GM19467 (cell line): Measurements from ENCODE around the gene ZNF557.
A peak's percentile ranks its signal among the peaks of the same experiment; 100 is the strongest.

Source experiments
- ATAC-seq: cut with Tn5 transposase; IDR thresholded peaks from one replicate; pipeline ENCODE4 v1.9.1; 2021; ENCODE audit warnings: mild to moderate bottlenecking, moderate library complexity; ENCODE audit not compliant: unreplicated experiment

The ZNF557 gene

DNA sequence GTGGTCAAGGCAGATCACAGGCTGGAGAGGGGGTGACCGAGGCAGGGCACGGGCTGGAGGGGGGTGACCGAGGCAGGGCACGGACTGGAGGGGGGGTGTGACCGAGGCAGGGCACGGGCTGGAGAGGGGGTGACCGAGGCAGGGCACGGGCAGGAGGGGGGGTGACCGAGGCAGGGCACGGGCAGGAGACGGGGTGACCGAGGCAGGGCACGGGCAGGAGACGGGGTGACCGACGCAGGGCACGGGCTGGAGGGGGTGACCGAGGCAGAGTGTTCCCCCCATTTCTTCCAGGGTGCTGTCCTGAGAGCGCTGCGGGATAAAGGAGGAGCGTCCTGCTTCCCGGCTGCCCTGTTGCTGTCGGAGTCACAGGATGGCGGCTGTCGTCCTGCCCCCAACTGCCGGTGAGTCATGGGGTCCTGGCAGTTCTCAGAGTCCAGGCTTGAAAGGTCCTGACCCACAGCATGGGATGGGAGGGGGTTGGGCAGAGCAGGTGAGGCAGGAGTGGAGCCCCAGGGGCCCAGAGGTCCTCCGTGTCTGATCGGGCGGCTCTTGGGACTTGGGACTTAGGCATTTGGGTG, 5.3 kb downstream of the ZNF557 start:
- no peak for ATAC-seq

- ATAC-seq = no peak
Observed at GRCh38 chr19:7076151-7076550, 6.6 kb downstream of the ZNF557 start.

DNA sequence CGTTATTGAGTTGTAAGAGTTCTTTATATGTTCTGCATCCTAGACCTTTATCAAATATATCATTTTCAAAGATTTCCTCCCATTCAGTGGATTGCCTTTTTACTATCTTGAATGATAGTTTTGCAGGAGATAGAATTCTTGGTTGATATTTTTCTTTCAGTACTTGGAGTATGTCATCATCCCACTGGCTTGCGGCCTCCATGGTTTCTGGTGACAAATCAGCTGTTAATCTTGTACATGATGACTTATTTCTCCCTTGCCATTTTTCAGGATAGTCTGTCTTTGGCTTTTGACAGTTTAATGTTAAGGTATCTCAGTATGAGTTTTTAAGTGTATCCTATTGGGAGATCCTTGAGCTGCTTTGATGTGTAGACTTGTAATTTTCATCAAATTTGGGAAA, 8.5 kb downstream of the ZNF557 start:
- ATAC-seq = no peak

- ATAC-seq = no peak
Observed at GRCh38 chr19:7083076-7083956, 13.8 kb downstream of the ZNF557 start.

DNA sequence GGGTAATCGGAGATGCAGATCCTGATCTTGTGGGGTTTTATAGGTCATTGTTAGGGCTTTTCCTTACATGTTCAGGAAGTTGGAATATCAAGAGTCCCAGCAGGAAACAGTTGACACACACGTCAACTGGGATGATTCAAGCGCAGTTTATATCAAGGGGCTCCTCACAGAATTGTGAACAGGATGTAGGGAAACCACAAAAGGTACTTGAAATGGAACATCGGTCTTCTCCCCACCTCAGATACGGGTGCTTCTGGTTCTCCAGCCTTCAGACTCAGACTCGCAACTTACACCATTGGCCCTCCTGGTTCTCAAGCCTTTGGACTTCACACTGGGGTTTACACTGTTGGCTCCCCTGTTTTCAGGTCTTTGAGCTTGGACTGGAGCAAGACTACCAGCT, 19.5 kb downstream of the ZNF557 start:
- ATAC-seq = no peak

DNA sequence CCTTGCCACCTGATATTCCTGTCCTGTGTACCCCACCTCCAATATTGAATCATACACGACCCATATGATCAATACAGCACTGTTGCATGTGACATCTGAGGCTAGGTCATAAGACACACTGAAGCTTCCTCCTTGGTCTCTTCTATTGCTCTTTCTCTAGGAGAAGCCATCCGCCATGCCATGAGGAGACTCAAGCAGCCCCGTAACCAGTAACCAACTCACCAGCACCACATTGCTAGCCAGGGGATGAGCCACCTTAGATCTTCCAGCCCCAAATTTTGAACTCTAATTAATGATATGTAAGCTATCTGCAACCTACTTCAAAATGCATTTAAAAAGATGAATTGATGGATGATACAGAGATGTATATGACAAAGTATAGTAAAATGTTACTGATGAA, 28.6 kb downstream of the ZNF557 start:
- ATAC-seq = no peak

- peak; percentile 83 for ATAC-seq
Observed at GRCh38 chr19:7098701-7099596, 29.4 kb downstream of the ZNF557 start.

- ATAC-seq = no peak
Observed at GRCh38 chr19:7099597-7099921, 30.1 kb downstream of the ZNF557 start.

DNA sequence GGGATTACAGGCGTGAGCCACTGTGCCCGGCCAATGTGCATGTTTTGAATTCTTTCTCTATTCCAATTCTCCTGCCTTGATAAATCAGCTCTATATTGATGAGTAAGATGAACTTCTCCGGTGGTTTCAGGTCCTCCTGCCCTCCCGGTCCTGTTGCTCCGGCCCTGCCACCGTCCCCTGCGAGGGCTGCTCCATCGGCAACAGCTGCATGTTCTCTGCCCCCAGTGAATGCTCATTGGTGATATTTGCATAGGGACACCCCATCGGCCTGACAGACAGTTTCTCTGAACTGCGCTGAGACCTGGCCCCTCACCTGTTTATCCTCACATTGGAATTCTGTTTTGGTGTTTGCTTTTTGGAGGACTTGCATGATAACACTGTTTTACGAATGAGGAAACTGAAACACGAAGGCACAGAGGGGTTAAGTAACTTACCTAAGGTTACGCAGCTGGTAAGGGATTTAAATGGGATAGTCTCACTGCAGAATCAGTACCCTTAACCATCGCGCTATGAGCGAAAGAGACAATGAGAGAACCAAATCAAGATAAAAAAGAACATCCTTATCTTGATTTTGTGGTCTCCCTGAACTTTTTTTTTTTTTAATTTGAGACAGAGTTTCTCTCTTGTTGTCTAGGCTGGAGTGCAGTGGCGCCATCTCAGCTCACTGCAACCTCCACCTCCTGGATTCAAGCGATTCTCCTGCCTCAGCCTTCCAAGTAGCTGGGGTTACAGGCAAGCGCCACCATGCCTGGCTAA, 32.2 kb downstream of the ZNF557 start:
- no peak for ATAC-seq

DNA sequence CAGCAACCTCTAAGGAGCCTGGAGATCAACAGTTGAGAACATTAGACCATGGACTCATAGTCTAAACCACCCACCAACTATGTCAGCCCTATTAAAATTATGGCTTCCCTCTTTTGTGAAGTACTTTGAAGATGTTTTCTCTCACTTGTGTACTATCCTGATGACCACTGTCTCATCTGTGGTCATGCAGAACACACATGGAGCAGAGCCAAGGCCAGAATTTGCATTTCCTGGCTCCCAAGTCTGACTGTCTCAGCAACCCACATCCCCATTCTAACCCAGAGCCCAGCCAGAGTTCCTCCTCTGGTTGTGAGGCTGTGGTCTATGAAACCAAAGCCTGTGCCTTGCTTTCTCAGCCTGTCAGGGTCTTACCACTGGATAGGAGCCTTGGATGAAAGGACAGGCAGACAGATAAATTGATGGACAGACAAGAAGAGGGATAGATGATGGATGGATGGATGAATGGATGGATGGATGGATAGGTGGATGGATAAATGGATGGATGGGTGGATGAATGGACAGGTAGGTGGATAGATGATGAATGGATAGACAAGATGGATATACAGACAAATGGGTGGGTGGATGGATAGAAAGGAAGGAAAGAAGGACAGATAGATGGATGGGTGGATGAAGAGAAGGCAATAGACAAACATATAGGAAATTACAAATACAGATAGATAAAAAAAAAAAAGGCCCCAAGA, 35.4 kb downstream of the ZNF557 start:
- ATAC-seq = no peak

GRCh38 chr19:7106711-7107657, 37.5 kb downstream of the ZNF557 start:
- no peak for ATAC-seq

DNA sequence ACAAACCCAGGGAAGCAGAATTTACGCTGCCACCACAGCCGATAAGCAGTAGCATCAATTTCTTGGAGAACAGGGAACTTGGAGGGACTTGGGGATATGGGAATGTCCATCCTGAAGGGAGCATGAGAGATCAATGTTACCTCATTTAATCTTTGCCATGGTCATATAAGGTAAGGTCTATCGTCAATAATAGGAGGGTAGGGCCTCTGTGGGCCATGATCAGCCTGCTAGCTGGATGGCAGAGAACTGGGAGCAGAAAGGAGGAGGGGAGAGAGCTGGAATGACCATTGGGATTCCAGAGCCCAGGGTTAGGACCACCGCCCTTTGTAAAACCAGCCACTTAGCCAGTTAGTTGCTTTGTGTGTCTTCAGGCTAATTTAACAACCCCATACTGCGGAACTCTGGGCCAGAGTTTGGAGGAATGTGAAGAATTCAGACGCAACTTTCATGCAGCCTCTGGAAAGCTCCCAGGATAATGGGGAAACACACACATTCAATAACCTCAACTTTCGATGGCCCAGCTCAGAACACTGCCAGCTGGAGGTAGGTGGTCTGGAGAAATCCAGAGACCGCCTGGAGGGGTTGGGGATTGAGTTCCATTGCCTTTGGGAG, 40.3 kb downstream of the ZNF557 start:
- no peak for ATAC-seq

DNA sequence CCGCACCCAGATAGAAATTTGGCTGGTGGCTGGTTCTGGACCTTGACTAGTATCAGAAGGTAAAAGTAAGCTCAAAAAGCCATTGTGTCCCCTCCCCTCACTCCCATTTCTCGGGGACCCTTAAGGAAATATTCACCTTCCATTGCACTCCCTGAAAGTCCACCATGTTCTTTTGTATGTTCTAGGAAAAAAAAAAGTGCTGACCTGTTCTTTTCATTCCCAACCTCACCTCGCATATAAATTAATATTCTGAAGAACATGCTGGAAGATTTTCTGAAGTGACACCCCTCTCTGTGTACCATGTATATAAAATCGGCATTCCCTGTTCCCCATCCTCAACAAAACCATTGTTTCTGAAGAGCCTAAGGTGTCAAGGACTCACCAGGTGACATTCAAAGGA, 43.2 kb downstream of the ZNF557 start:
- no peak for ATAC-seq

DNA sequence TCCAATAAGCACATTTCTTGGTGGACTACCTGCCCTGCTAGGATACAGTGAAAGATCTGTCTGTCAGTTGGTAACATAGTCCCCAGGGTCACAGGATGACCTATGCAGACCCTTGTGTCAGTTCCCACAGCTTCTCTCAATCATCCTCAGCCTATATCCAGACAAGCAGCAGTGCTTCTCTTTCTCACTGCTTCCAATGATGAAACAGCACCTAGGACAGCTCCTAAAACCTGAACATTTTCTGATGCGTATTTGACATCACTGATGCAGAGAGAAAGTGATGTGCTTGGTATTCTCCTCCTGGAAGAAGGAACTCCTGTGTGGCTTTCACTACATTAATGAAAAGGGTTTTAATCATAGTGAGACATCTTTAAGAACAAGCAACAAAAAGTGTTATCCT, 43.7 kb downstream of the ZNF557 start:
- no peak for ATAC-seq

GRCh38 chr19:7115721-7116120, 46.2 kb downstream of the ZNF557 start:
- no peak for ATAC-seq

- ATAC-seq = no peak
Observed at GRCh38 chr19:7117248-7117647, 47.7 kb downstream of the ZNF557 start.

DNA sequence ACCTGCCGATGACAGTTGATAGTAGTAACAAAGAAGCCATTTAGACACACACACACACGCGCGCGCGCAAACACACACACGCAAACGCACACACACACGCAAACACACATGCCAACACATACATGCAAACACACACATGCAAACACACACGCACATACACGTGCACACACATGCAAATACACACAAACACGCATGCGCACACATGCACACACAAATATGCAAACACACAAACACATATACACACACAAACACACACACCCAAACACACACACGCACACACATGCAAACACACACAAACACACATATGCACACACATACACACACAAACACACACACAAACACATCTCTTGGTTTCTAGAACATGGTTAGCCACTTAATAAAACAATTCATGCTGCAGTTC, 50.1 kb downstream of the ZNF557 start:
- no peak for ATAC-seq

GRCh38 chr19:7120499-7120898, 51.0 kb downstream of the ZNF557 start:
- no peak for ATAC-seq

GRCh38 chr19:7122701-7123100, 53.2 kb downstream of the ZNF557 start:
- ATAC-seq = no peak
